ENCODE results near the gene EIF2B4.

DNA sequence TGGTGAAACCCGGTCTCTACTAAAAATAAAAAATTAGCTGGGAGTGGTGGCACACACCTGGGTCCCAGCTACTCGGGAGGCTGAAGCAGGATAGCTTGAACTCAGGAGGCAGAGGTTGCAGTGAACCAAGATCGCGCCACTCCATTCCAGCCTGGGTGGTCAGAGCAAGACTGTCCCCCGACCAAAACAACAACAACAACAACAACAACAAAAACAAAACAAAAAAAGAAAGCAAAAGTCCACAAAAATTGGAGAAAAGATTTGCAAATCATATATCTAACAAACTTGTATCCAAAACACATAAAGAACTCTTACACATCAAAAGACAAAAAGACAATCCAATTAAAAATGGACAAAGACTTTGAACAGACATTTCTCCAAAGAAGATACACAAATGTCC is 28.8 kb upstream of the EIF2B4 start:
- TF ChIP-seq POLR2A (IDR thresholded peaks at IDR 0.05; ENCODE audit: low read length): no peak
- no peak for TF ChIP-seq GATA1 (IDR thresholded peaks at IDR 0.05; ENCODE audit: low read depth, low read length)

Measured in erythroblast (primary cell).